Keratinocyte (primary cell): ENCODE measurements around the gene DOK5. TPM values are rescaled to one million over a fixed set of nuclear protein-coding genes. Genes with fewer than 3 reads are reported as not detected.

ENCODE experiments used
- DNase-seq: peaks from one replicate; pipeline ENCODE4 v3.0.0-alpha.2; 2011; ENCODE audit warnings: low read depth, missing footprints, low spot score
- FAIRE-seq: peaks from 2 replicates; lab custom pipeline; 2011; peaks lifted over from hg19 to GRCh38; lab: Jason Lieb, UNC
- H2AFZ ChIP-seq: 2 replicates; pipeline ENCODE4 v1.6.0; 2012; ENCODE audit warnings: low read length, control low read depth, inconsistent platforms; ENCODE audit not compliant: control insufficient read depth
- H3K27ac ChIP-seq: 2 replicates; pipeline ENCODE4 v1.5.1; 2011; ENCODE audit warnings: low read length; ENCODE audit not compliant: control insufficient read depth, insufficient read depth
- H3K27me3 ChIP-seq: 3 replicates; pipeline ENCODE4 v1.6.0; 2011; ENCODE audit warnings: low read length; ENCODE audit not compliant: control insufficient read depth, insufficient read depth; ENCODE audit errors: extremely low read depth
- H3K36me3 ChIP-seq, 2 experiments: 2 replicates in 1 of 2; 3 replicates in 1 of 2; pipeline ENCODE4 v1.5.1; 2011; ENCODE audit warnings: low read length in 2 of 2, mild to moderate bottlenecking in 1 of 2; ENCODE audit not compliant: control insufficient read depth in 2 of 2, insufficient read depth in 2 of 2; ENCODE audit errors: extremely low read depth in 1 of 2
- H3K4me1 ChIP-seq: 3 replicates; pipeline ENCODE4 v1.5.1; 2011; ENCODE audit warnings: low read length; ENCODE audit not compliant: control insufficient read depth, insufficient read depth; ENCODE audit errors: extremely low read depth
- H3K4me2 ChIP-seq: 3 replicates; pipeline ENCODE4 v1.6.0; 2011; ENCODE audit warnings: low read depth, low read length; ENCODE audit not compliant: control insufficient read depth, insufficient read depth; ENCODE audit errors: extremely low read depth
- H3K4me3 ChIP-seq, 3 experiments: fragments of 200-600 bp in 1 of 3; sonication (generic) in 1 of 3; 2 replicates in 2 of 3; 3 replicates in 1 of 3; pipeline ENCODE4 v1.5.1; 2011 to 2016; ENCODE audit warnings: low read length in 3 of 3, mild to moderate bottlenecking in 3 of 3, control low read depth in 2 of 3, inconsistent platforms in 1 of 3, low read depth in 1 of 3, mixed read lengths in 1 of 3, mixed run types in 1 of 3, moderate library complexity in 1 of 3; ENCODE audit not compliant: control insufficient read depth in 2 of 3, insufficient read depth in 2 of 3; ENCODE audit errors: extremely low read depth in 1 of 3
- H3K79me2 ChIP-seq: 2 replicates; pipeline ENCODE4 v1.6.0; 2012; ENCODE audit warnings: low read length; ENCODE audit not compliant: control insufficient read depth, insufficient read depth
- H3K9ac ChIP-seq: 3 replicates; pipeline ENCODE4 v1.6.0; 2011; ENCODE audit warnings: low read length; ENCODE audit not compliant: control insufficient read depth, insufficient read depth; ENCODE audit errors: extremely low read depth
- H3K9me1 ChIP-seq: 3 replicates; pipeline ENCODE4 v1.6.0; 2011; ENCODE audit warnings: low read length; ENCODE audit not compliant: control insufficient read depth, insufficient read depth; ENCODE audit errors: extremely low read depth
- H3K9me3 ChIP-seq: 2 replicates; pipeline ENCODE4 v1.5.1; 2012; ENCODE audit warnings: low read depth, low read length; ENCODE audit not compliant: control insufficient read depth
- H4K20me1 ChIP-seq: 3 replicates; pipeline ENCODE4 v1.6.0; 2011; ENCODE audit warnings: low read length; ENCODE audit not compliant: control insufficient read depth, insufficient read depth; ENCODE audit errors: extremely low read depth
- CTCF ChIP-seq, 3 experiments: IDR thresholded peaks in 1 of 3; conservative IDR thresholded peaks in 1 of 3; optimal IDR thresholded peaks in 1 of 3; 2 replicates in 2 of 3; 3 replicates in 1 of 3; pipeline versions ENCODE3 to v1.5.1; 2011; ENCODE audit warnings: low read length in 3 of 3, mild to moderate bottlenecking in 3 of 3, moderate library complexity in 2 of 3, control low read depth in 1 of 3, inconsistent platforms in 1 of 3; ENCODE audit not compliant: insufficient read depth in 2 of 3; ENCODE audit errors: extremely low read depth in 1 of 3
- EZH2 ChIP-seq: IDR thresholded peaks from one replicate; pipeline ENCODE4 v1.6.1; 2012; ENCODE audit warnings: inconsistent platforms, mild to moderate bottlenecking, low read length, moderate library complexity
- dilution Hi-C: fragments of 300-500 bp; cut with MboI; formaldehyde crosslinking; loops from one replicate; pipeline ENCODE4 v1.7.0; 2020; ENCODE audit warnings: low sequenced_read_pairs; ENCODE audit not compliant: extremely low pct_ligation_motif_present
- polyA plus RNA-seq, 5 experiments: library from polyadenylated mRNA; depleted of rRNA in 3 of 5; stranded (reverse) in 3 of 5; stranded (forward) in 1 of 5; unstranded in 1 of 5; fragments of >200 nt; gene quantifications; 1 replicate in 1 of 5; 2 replicates in 3 of 5; 3 replicates in 1 of 5; pipeline versions ENCODE4 v1.2.1 to v1.2.3, GENCODE V29; 2011 to 2012; ENCODE audit warnings: missing spikeins in 2 of 5, low read depth in 1 of 5, low replicate concordance in 1 of 5

Gene DOK5
- polyA plus RNA-seq, 1 donor (not counting 4 experiments of a cell fraction or from before 2014, with no cell fraction given), result not detected

- no peak for DNase-seq
Observed at GRCh38 chr20:54680872-54681619, 205.7 kb downstream of the DOK5 start.

DNA sequence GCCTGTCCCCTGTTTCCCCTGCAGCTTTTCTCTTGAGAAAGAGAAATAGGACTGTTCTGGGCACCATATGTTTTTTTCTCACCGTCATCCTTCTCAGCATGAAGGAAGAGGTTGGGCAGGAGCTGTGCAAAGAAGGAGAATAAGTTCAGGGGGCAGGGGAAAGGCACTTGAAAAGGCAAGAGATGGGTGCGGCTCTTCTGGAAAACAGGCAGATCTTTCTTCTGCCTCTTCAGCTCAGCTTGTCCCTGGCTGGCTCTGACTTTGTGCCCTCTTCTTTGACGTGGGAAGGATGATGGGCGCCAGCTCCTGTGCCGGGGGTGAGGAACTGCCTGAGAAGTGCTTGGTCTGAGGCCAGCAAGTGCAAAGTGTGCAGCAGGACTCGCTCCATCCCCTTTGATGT, 206.5 kb downstream of the DOK5 start:
- H3K9ac ChIP-seq, result no peak overlapping the region
- dilution Hi-C loops, result no loop called here

More at GRCh38 chr20:54680872-54681619, 205.7 kb downstream of the DOK5 start:
- no peak overlapping the region for H3K4me2 ChIP-seq
- no peak overlapping the region for H3K4me3 ChIP-seq
- TF ChIP-seq CTCF (optimal IDR thresholded peaks at IDR 0.05 in 1 of 3, IDR thresholded peaks at IDR 0.05 in 1 of 3, conservative IDR thresholded peaks at IDR 0.05 in 1 of 3; ENCODE audit: extremely low read depth in 1 of 3, insufficient read depth in 2 of 3, low read length in 3 of 3) (peak; percentile 43 to 59 (median 53)), EZH2 (no peak)
- H3K27ac ChIP-seq, result no peak overlapping the region
- no peaks in the 10 kb centered on the region for H4K20me1 ChIP-seq
- no peaks in the 10 kb centered on the region for H3K4me1 ChIP-seq
- H3K36me3 ChIP-seq, result no peaks in the 10 kb centered on the region
- no peaks in the 10 kb centered on the region for H3K9me1 ChIP-seq
- no peak overlapping the region for H2AFZ ChIP-seq
- H3K79me2 ChIP-seq, result no peaks in the 10 kb centered on the region
- dilution Hi-C loops, result no loop called here
- no peak overlapping the region for H3K9ac ChIP-seq
- H3K27me3 ChIP-seq, result no peaks in the 10 kb centered on the region
- no peak for FAIRE-seq
- H3K9me3 ChIP-seq, result no peaks in the 10 kb centered on the region

More for the DNA sequence above, 206.5 kb downstream of the DOK5 start:
- no peaks in the 10 kb centered on the region for H4K20me1 ChIP-seq
- no peak overlapping the region for H3K27ac ChIP-seq
- no peaks in the 10 kb centered on the region for H3K9me3 ChIP-seq
- no peak for DNase-seq
- no peaks in the 10 kb centered on the region for H3K36me3 ChIP-seq
- H2AFZ ChIP-seq, result no peak overlapping the region
- no peaks in the 10 kb centered on the region for H3K9me1 ChIP-seq
- H3K4me2 ChIP-seq, result no peak overlapping the region
- FAIRE-seq, result no peak
- H3K4me1 ChIP-seq, result no peaks in the 10 kb centered on the region
- H3K27me3 ChIP-seq, result no peaks in the 10 kb centered on the region
- TF ChIP-seq EZH2 (no peak), CTCF (optimal IDR thresholded peaks at IDR 0.05 in 1 of 3, IDR thresholded peaks at IDR 0.05 in 1 of 3, conservative IDR thresholded peaks at IDR 0.05 in 1 of 3; ENCODE audit: extremely low read depth in 1 of 3, insufficient read depth in 2 of 3, low read length in 3 of 3) (no peak)
- no peak overlapping the region for H3K4me3 ChIP-seq
- H3K79me2 ChIP-seq, result no peaks in the 10 kb centered on the region
